TTC549 (cell line): ENCODE measurements around the gene RFX1.
"Not testable (repeated sequence)": the region's sequence is repeated elsewhere in the genome, so short reads cannot be mapped to it uniquely, and the experiment has no call there.

Experiments
- FAIRE-seq: peaks from 2 replicates; lab custom pipeline; 2012; peaks lifted over from hg19 to GRCh38; lab: Jason Lieb, UNC

RFX1 gene

DNA sequence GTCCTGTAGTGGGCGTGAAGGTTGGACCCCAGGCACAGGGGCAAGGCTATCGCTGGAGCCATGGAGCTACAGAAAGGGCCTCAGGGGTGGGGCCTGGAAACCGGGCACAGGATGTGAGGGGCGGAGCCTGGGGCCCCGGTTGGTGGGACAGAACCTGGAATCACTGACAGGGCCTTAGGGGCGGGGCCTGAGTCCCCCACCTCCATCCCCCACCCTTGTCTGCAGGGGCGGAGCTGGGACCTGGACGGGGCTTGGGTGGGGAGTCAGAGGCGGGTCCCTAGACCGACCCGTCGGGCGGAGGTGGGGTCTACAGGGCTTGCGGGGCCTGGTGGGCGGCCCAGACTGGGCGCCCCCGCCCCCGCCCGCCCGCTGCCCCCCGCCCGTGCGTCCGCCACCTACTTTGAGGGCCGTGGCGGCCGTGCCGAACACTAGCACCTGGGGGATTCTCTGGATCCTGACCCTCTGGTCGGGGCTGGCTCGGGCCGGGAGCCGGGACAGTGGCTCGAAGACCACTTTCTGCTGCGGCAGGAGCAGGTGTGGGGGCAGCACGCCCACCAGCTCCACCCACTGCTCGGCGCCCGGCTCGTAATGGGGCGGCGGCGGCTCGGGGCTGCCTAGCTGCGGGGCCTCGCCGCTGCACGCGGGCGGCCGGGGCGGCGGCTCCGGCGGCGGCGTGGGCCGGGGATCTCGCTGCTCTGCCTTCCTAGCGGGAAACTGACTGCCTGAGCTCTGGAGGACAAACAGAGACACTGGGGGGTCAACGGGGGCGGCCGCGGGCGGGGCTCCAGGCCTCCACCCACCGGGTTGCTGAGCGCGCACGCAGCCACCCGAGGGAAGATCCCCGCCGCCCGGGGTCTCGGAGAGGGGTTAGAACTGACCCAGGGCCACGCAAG lies 27.5 kb downstream of the RFX1 start:
- no peak for FAIRE-seq

DNA sequence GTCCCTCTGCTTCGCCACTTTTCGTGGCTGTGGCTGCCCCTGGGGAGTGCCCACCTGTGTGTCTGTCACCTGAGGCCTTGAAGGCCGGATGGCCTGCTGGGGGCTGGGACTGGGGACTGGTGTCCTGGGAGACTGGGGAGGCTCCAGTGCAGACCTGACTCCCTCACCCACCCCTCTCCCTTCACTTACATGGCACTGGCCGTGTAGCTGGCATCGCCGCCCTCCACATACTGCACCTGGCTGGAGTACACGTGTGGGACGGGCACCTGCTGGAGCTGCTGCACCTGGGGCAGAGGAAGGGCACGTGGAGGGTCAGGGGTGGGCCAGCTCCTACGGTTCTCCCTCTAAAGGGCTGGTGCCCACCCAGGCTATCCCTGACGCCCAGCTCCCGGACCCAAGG lies 28.3 kb downstream of the RFX1 start:
- no peak for FAIRE-seq

DNA sequence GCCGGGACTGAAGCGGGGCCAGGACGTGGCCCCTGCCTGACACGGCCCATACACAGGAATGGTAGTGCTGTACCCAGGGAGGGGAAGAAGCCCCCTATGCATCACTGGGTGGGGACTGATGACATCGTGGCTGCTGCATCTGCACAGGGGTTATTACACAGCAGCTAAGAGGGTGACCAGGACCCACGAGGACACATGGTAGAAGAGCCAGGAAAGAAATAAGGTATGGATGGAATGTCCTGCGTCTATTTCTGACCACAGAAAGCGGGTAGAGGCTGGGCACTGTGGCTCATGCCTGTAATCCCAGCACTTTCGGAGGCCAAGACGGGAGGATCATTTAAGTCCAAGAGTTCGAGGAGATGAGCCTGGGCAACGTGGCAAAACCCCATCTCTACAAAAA lies 29.7 kb downstream of the RFX1 start:
- no peak for FAIRE-seq

DNA sequence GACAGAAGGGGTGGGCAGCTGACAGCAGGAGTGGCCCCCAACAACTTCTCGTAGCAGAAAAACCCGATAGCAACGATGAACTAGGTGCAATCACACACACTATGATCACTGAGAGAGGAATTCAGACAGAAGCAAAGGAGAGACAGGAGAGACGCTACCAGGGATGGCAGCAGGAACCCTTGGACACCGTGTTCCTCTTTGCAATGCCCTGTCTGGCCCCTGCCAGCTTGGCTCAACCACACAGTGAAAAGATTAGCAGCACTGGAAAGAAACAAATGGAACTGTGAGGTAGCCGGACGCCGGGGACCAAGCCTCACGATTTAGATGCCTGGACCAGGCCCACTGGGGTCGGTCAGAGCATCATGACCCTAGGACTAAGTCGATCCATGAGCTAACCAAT lies 30.2 kb downstream of the RFX1 start:
- no peak for FAIRE-seq

DNA sequence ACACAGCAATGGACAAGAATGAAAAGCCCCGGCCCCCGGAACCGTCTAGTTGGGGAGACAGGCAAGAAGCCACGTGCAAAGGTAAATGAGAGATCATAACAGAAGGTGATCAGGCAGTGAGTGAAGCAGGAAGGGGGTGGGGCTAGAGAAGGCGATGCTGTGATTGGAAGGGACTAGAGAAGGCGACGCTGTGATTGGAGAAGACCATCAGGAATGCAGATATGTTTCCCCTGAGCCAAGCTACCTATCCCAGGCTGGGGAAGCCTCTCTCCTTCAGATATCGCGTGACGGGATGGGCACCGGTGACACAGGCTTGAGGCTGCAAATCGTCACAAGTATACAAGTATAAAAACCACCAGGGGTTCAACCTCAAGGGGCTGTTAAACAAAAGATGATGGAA lies 32.0 kb downstream of the RFX1 start:
- no peak for FAIRE-seq

DNA sequence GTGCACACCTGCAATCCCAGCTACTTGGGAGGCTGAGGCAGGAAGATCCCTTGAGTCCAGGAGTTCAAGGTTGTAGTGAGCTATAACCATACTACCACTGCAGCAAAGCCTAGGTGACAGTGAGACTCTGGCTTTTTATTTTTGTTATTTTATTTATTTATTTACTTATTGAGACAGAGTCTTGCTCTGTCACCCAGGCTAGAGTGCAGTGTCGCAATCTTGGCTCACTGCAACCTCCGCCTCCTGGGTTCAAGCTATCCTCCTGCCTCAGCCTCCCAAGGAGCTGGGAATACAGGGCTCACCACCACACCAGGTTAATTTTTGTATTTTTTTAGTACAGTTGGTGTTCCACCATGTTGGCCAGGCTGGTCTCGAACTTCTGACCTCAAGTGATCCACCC lies 32.6 kb downstream of the RFX1 start:
- not testable (repeated sequence) for FAIRE-seq

DNA sequence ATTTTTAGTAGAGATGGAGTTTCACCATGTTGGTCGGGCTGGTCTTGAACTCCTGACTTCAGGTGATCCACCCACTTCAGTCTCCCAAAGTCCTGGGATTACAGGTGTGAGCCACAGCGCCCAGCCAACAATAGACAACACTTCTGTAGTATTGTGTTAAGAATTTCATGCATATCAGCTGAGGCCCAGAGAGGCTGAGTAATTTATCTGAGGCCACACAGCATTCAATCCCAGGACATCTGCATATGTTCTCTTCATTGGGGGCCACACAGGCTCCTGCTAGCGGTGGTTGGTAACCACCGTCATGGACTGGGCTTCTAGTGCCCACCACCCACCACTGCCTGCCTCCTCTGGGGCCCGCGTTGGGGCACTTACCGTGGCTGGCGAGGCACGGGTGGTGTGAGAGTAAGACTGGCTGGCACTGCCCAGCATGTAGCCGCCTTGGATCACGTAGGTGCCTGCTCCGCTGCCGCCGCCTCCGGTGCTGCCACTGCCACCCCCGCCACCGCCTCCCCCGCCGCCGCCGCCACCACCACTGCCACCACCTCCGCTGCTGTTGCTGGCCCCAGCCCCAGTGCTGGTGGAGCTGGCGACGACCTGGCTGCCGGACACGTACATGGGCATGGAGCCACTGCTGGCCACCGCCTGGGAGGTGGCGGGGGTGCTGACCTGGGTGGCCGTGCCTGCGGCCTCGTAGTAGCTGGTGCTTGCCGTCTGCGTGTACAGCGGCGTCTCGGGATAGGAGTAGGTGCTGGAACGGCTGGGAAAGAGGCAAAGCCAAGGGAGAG lies 33.6 kb downstream of the RFX1 start:
- FAIRE-seq = no peak

DNA sequence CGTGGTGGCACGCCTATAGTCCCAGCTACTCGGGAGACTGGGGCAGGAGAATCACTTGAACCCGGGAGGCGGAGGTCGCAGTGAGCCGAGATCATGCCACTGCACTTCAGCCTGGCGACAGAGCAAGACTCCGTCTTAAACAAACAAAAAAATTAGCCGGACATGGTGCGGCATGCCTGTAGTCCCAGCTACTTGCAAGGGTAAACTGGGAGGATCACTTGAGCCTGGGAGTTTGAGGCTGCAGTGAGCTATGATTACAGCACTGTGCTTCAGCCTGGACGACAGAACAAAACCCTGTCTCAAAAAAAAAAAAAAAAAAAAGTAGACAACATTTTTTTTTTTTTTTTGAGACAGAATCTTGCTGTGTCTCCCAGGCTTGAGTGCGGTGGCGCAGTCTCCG lies 34.3 kb downstream of the RFX1 start:
- FAIRE-seq = not testable (repeated sequence)

DNA sequence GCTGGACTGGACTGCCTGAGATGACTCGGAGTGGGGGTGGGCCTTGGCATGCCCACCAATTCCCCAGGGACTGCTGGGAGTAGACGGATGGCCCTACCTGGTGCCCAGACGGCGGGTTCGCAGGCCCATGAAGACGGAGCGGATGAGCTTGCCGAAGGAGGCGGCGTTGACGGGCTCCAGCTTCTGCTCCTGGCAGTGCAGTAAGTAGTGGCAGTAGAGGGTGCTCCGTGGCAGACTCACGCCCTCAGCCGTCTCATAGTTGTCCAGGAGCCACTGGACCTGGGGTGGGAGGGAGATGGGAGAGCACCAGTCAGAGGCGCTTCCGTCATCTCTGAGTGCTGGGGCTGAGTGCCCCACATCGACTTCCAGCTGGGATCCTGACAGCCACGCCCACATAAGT lies 36.2 kb downstream of the RFX1 start:
- no peak for FAIRE-seq

DNA sequence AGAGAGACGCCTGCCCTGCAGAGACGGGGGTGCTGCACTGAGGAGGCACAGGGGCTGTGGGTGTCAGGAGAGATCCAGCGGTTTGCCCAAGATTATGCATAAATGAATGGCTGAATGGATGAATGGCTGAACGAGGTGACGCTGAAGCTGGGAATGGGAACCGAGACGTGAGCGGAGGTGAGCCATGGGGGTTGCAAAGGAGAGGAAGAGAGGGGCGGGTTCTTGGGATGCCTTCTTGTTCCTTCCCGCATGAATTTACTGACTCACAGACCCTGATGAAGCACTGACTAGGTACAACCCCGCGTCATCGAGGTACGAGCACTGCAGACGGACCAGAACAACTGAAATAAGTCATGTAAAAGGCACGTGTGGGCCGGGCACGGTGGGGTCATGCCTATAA lies 37.1 kb downstream of the RFX1 start:
- FAIRE-seq = no peak

DNA sequence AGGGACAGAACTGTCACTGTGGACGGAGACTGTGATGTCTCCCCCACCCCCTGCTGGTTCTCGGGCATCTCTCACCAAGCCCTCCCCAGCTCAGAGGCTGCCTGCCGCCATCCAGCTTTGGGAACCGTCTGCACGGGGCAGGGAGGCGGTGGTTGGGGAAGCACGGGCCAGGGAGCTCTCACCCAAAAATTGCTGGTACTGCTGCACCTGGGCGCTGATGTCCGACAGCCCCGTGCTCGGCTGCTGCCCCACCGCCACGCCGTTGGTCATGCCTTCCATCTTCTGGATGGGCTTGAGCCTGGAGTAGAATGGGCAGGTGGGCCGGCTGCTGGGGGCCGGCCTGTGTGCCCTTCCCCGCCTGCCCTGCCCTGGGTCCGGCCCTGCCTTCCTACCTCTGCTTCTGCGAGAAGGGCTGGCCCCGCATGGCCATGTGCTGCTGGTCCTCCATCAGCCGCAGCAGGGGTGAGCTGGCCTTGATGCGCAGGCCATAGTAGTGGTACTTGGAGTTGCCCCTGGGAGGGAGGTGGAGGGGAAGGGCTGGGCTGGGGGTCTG lies 37.7 kb downstream of the RFX1 start:
- no peak for FAIRE-seq

DNA sequence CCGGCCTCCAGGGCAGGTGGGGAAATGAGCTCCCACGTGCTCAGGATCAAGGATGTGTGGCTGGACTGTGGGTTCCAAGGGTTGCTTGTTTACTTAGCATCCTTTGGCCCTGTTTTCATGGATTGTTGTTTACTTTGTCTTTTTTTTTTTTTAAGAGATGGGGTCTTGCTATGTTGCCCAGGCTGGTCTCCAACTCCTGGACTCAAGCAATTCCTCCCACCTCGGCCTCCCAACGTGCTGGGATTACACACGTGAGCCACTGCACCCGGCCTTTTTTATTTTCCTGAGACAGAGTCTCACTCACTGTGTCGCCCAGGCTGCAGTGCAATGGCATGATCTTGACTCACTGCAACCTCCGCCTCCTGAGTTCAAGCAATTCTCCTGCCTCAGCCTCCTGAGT lies 38.9 kb downstream of the RFX1 start:
- not testable (repeated sequence) for FAIRE-seq

DNA sequence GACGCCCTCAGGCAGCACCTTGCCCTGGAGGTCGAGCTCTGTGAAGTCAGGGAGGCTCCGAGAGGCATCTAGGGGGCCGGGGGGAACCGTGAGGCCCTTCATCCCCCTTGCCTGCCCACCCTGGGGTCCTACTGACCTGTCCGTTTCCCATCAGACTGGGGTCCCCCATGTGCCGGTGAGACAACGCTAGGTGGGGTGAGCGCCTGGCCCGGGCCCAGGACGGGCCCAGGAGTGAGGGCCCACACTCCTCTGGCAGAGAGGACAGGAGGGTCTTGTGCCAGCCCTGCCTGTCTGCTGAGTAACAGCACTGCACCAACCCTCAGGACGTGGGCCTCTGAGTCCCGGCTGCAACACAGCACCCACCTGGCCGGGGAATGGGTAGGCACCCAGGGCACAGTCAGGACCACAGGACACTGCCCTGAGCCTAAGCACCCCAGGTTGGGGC lies 39.4 kb downstream of the RFX1 start:
- no peak for FAIRE-seq

DNA sequence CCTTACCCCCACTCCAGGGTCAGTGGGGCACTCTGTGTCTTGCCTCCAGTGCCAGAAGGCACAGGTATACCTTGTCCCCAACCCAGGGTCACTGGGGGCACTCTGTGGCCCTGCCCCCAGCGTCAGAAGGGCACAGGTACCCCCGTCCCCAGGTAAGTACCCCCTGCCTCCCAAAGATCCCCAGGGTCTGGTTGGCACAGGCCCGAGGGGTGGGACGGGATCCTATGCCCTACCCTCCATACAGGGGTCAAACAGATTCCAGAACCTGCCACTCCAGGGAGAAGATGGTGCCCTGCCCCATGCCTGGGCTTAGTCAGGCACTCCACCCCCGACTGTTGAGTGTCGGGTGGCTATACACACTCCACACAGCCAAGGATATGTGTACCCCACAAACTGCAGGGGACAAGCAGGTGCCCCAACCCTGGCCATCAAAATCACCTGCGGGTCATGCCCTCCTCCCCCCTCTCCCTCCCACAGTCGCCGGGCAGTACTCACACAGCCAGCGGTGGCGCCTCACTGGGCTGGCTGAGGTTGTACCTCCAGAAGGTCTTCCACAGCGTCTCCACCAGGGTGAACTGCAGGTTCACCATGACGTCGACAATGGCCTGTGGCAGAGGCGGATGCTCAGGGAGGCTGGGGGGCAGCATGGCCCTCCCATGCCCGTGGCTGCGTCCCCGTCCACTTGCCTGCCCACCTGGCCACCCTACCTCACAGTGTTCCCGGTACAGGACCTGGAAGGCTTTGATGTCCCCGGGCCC lies 40.0 kb downstream of the RFX1 start:
- FAIRE-seq = no peak

DNA sequence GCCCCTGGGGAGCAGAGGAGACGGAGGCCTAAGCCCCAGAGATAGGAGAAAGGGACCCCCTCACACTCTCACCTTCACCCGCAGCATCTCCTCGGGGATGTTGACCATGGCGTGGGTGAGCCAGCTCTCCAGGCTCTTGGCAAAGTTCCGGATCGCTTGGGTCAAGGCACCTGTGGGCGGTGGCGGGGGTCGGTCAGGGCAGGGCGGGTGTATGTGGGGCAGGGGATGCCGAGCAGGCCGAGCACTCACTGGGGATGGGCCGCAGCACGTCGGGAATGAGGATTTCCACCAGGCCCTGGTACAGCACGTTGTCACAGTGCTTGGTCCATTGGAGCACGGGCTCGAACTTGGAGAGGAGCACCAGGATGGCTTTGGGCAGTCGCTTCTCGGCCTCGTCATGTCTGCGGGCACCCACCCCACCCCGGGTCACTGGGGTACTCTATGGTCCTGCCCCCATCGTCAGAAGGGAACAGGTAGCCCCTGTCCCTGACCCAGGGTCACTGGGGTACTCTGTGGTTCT lies 40.7 kb downstream of the RFX1 start:
- FAIRE-seq = no peak

DNA sequence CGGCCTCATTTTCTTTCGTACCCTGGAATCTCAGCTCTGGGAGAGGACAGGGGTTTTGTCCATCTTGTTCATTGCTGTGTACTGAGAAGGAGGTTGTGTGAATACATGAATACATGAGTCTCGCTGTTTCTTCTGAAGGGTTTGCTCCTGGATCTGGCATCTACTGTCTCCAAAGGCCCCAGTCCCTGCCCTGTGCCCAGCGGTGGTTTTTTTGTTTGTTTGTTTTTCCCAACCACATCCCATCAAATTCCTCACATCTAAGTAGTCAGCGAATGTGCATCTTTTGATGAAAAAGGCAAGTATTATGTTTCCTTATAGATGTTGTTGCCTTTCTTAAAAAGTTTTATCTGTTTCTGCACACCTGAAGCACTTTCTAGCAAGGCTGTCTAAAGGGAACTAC lies 41.3 kb downstream of the RFX1 start:
- no peak for FAIRE-seq

DNA sequence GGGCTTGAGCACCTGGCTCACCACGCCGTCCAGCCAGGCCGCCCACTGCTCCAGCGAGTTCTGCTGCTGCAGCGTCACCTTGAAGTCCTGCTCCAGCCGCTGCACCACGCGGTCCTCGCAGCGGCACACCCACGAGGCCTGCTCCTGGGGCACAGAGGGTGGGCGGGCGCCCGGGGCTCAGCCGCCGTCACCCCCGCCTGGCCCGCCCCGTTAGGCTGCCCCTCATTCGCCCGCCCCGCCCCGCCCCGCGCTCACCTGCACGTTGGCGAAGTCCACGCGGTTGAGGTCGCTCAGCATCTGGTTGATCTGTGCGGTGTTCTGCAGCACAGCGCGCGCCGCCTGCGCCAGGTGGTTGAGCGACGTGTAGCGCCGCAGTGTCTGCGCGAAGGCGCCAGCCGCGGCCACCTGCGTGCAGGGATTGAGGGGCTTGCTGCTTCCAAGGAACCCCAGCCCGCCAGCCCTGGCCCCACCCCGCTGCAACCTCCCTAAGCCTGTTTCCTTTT lies 42.5 kb downstream of the RFX1 start:
- FAIRE-seq = no peak

DNA sequence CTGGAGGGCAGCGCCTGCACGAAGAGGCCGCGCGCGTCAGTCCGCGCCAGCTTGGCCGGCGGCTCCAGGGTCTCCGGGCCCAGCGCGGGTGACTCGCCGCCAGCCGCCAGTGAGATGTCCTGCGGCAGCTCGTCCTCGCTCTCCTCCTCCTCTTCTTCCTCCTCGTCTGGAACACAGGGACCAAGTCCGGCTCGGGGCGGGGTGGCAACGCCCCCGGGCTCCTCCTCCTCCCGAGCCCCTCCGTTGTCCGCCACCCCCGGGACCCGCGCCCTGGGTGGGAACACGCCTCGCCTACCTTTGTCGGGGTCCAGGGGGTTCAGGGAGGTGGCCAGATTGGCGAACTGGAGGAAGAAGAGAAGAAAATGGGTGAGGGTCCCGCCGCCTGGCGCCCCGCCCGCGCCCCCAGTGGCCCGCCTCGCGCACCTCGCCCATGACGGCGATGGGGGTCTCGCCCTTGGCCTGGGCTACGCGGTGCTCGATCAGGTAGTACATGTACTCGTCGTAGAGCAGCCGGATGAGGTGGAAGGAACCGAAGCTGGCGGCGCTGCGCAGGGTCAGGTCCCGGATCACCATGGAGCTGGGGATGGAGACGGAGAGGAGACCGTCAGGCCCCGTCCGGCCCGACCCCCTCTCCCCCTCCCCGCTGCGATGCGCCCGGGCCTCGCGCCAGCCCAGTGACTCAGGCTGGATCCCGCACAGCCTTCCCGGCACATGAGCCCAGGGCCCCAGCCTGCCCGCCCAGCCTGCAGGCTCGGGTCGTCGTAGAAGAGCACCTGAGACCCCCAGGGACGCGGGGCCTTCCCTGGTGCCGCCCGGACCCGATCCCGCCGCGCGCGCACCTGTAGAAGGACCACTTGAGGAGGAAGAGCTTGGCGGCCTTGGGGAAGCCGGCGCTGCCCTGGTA lies 43.2 kb downstream of the RFX1 start:
- no peak for FAIRE-seq

DNA sequence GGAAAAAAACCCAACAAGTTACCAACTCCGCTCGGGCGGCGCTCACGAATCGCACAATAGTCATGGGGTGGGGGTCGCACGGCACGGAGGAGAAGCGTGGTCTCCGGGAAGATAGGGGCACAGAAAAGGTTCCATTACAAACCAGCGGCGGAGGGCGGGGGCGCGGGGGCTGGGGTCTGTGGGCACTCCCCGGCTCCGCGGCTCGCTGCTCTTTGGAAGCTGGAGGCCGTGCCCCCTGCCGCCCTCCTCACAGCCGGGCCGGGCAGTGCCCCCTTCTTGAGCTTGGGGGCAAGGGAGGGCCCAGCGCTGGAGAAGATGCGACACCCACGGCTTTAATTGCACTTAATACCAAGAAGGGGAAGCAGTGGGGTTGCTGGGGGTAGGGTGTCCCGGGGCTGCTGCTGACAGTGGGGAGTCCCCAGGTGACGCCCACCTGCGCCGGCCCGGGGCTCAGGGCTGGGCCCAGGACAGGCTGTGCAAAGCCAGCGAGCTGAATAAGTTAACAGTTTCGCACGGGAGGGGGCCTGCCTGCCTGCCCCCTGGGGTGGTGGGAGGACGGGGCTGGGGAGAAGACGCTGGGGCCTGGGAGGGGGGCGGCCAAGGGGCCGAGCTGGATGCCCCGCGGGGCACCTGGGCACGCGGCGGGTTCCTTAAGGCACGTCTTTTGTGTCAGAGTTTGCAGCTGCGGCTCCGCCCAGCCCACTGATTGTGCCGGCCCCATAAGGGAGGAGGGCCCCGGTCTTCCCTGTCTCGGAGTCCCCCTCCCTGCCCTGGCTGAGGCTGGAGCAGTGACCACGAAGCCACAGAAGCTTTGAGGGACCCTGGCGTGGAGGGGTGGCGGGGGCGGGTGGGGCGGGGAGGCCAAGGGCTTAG lies 44.1 kb downstream of the RFX1 start:
- no peak for FAIRE-seq
